Central memory CD4-positive, alpha-beta T cell (primary cell): Measurements from ENCODE around the gene FAM149B1.
A peak's percentile ranks its signal among the peaks of the same experiment; 100 is the strongest.
"Not testable (repeated sequence)": the region's sequence is repeated elsewhere in the genome, so short reads cannot be mapped to it uniquely, and the experiment has no call there.

Source experiments
- DNase-seq: peaks from one replicate; pipeline ENCODE4 v3.0.0; 2022
- total RNA-seq, 3 experiments: gene quantifications; one replicate each; lab custom pipeline; 2026; lab: John Stamatoyannopoulos, UW

The FAM149B1 gene
- total RNA-seq = 8.6 to 23.2 (median 21.8) reads per million in 3 experiments

DNA sequence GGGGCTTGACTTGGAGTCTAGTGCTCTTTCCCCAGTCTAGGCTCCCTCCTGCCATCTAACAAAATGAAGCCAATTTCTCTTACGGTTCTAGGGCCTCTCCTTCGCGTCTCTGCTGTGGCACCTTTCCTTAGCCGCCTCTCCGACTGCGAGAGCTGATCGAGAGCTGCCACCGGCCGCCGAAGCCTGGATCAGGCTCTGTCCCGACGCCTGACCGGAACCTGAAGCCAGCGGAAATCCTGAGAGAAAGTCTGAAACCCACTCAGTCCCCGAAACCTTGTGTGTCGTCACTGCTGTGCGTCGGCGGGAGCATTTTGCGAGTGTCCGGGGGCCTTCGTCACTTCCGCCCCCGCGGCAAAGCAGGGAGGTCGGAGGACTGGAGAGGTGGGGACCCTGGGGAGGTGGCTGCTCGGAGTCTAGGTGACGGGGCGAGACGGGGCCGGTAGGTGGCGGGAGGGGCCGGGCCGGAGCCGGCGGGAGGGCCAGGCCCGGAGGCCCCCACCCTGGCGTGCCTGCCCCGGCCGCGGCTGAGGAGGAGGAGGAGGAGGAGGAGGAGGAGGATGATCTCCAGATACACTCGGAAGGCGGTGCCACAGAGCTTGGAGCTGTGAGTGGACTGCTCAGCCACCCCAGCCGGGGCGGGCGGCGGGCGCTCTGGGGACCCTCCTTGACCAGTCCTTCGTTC, at the start of gene FAM149B1, which contains the start of gene ECD:
FAM149B1 (plus strand) TSS at position 337 of the 682 bp plus-strand sequence; CDS start at position 558, 221 bp downstream.
ECD (minus strand) TSS at position 226 of the 682 bp plus-strand sequence. CDS start 4,071 bp downstream, outside the sequence.
- DNase-seq = peak; percentile 91

DNA sequence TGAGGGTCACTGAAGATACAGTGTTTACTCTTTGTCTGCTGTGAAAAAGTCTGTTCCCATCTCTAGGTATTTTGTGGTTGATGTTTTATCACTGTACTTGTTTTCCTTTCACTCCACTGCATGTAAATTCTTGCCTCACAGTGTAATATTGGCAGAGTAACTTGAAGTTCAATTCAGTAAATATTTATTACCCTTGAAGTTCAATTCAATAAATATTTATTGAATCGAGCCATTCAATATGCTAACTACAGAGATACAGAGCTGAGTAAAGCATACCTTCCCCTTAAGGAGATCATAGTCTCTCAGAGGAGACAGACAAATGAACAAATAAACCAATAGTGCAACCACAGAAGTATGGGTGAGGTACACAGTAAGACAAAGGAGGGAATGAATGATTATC, 48.5 kb upstream of the FAM149B1 start:
- no peak for DNase-seq

GRCh38 chr10:73119952-73120351, 48.0 kb upstream of the FAM149B1 start:
- DNase-seq = no peak

- DNase-seq = no peak
Measured at GRCh38 chr10:73126343-73126742, 41.6 kb upstream of the FAM149B1 start.

DNA sequence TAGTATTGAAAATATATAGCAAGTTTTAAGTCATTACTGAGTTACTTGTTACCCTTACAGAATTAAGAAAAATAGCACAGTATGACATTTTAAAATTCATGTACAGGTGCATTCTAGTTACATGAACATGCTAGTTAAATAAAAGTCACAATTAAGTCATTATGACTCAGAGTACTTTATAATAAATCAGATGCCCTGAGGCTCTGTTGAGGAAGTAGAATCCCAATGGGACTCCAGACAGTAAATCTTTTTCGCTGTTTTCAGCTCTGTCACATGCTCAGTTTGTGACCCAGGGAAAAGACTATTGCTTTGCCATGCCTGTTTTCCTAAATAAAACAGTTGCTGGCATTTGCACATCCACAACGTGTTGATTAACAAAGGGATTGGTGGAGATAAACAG, 36.6 kb upstream of the FAM149B1 start:
- no peak for DNase-seq

DNA sequence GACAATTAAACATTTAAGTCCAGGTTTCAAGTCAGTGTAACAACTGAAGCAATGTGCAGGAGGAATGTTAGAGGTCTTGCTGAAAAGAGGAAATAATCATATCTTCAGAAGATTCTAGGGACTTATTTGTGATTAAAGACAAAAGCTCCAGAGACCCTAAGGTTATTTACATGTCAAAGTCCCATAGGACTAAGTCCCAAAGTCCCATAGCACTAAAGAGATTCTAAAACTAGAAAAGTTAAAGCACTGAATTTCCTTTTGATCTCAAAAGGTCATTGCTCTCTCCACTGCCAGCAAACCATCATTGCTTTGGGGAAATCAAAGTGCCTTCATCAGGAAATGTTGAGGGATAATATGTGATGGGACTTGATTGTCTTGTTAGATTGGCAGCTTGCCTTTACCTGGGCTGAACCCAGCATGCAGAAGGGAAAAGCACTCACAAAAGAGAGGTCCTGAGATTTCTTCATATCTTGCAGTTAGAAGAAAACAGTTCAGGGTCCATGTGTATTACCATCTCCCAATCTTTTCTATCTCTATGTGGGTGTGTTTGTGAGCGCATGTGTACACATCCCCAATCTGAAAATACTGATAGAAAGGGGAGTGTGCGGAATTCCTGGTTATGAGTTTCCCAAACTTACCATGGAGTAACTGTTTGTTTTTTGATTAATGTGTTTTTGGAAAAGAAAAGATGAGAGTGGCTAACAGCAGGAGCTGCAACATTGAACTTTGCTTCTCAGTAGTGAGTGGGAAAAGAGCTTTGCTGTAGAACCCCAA, 35.8 kb upstream of the FAM149B1 start:
- DNase-seq = no peak

DNA sequence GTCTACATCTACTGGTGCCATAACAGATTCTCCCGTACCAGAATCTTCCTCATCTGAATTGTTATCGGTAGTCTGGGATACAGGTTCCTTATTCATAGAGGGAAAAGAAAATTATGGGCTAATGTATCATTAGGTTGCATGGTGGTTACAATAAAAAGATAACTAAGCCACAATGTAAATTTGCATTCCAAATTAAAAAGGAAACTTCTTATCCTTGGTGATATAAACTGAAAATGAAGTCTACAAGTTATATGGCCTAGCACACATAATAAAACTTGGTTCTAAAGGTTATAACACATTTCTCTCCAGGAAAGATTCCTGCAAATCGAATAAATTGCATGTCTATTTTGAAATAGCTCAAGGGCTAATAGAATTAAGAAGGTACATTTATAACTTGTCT, 33.2 kb upstream of the FAM149B1 start:
- no peak for DNase-seq

GRCh38 chr10:73136627-73137026, 31.3 kb upstream of the FAM149B1 start:
- no peak for DNase-seq

DNA sequence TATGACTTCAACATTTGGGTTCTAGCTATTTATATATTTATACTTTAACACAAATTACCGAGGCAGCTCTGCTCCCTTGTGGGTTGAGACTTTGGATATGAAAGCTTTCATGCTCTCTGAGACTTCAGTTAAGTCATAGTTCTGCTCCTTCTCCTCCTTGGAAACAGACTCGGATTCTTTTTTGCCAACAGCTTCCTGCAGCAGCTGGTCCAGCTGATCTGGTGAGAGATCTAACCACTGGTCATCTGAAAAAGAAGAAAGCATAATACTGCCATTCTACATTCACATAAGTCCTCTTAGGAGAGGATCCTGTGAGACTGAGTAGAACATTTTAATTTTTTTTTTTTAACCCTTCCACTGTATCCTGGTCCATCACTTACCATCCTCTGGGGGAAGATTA, 28.7 kb upstream of the FAM149B1 start:
- no peak for DNase-seq

DNA sequence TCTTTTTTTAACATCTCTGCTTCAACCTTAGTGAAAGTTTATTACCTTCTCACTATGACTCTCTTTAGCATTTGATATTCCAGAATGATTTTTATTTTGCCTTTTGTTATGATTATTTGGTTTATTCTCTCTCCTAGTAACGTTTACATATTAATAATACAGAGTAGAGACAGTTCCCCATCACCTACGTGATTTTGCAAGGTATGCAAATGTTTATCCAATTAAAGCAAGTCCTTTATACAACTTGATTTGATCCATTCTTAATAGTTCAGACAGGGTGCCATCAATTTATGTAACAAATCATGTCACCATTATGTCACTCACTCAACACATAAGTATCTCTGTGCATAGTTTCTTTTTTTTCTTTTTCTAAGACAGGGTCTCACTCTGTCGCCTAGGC, 26.3 kb upstream of the FAM149B1 start:
- DNase-seq = no peak

DNA sequence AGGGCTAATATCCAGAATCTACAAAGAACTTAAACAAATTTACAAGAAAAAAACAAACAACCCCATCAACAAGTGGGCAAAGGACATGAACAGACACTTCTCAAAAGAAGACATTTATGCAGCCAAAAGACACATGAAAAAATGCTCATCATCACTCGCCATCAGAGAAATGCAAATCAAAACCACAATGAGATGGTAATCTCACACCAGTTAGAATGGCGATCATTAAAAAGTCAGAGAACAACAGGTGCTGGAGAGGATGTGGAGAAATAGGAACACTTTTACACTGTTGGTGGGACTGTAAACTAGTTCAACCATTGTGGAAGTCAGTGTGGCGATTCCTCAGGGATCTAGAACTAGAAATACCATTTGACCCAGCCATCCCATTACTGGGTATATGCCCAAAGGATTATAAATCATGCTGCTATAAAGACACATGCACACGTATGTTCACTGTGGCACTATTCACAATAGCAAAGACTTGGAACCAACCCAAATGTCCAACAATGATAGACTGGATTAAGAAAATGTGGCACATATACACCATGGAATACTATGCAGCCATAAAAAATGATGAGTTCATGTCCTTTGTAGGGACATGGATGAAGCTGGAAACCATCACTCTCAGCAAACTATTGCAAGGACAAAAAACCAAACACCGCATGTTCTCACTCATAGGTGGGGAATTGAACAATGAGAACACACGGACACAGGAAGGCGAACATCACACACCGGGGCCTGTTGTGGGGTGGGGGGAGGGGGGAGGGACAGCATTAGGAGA, 17.1 kb upstream of the FAM149B1 start:
- DNase-seq = not testable (repeated sequence)

DNA sequence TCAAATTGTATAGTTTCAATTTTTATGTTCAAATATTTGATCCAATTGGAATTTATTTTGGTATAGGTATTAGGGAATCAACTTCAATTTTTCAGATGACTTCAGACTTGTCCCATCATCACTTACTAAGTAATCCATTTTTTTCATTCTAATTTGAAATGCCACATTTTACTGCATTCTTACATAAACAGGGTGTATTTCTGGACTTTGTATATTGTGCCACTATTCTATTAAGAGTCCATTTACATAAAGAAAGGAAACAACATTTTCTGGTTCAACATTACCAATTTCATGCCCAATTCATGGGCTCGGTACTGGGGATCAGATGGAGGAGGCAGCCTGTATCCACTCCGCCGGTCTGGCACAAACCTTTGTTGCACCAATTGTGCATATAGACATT, 15.9 kb upstream of the FAM149B1 start:
- DNase-seq = no peak

GRCh38 chr10:73156054-73156453, 11.9 kb upstream of the FAM149B1 start:
- no peak for DNase-seq

DNA sequence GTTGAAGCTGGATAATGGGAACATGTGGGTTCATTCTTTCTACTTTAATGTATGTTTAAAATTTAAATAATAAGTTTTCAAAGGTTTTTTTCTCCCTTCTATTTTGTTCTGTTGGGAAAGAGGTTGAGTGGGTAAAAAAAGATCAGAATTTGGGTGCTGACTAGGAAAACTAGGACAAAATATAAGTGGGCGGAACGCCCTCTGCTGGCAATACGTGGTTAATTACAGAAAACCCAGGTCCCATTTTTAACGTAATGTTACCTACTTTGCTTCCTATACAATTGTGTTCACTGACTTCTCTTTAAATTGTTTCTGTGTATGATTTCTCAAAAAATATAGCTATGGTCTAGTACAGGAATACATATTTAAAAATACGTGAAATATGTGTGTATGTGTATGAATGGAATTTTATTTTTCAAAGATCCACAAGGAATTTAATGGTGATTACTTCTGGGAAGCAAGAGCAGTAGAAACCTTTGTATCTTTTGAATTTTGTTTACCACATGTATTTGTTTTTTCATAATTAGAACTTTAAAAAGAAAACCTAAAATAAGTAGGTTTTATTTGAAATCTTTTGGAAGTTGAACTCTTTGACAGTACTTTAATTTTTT, 8.8 kb upstream of the FAM149B1 start:
- peak; percentile 52 for DNase-seq

DNA sequence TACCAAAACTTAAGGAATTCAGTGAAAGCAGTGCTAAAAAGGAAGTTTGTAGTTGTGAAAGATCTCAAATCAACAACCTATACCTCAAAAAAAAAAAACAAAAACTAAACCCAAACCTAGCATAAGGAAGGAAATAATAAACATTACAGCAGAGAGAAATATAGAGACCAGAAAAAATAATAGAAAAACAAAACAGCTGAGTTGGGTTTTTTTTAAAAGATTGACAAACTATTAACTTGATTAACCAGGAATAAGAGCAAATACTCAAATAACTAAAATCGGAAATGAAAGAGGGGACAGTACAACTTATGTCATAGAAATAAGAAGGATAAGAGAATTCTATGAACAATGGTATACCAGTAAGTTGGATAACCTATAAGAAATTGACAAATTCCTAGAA, 6.8 kb upstream of the FAM149B1 start:
- no peak for DNase-seq

- no peak for DNase-seq
Measured at GRCh38 chr10:73161662-73162061, 6.3 kb upstream of the FAM149B1 start.

- no peak for DNase-seq
Measured at GRCh38 chr10:73163096-73163495, 4.8 kb upstream of the FAM149B1 start.

GRCh38 chr10:73166972-73167371, 947 bp upstream of the FAM149B1 start:
- no peak for DNase-seq

DNA sequence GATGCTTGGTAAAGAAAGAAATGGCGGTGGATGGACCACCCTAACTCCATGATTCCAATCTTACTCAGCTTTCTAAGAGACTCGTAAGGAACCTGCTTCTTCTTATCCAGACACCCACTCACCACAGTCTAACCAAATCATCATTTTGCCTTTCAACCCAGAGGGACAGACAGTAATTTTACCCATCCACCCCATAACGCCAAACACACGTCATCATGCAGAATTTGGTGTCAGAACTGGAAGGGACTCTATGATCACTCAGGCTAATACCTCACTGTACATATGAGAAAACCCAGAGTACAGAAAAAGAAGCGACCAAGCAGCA, 499 bp upstream of the FAM149B1 start:
- DNase-seq = no peak

DNA sequence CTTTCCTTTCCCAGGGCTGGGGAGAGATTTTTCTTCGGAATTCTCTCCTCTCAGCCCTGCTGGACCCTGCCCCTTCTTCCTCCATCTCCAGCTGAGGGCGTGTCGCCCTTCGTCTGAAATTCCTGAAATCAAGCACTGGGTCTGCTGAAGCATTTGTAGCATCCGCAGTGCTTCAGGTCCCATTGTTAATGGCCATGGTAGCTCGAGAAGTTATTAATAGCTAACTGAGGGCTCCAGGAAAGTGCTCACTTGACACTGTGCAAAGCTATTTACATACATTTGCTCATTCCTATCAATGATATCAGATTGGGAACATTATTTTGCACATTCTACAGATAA, 515 bp downstream of the FAM149B1 start:
- no peak for DNase-seq

GRCh38 chr10:73169320-73169719, 1.4 kb downstream of the FAM149B1 start:
- no peak for DNase-seq

DNA sequence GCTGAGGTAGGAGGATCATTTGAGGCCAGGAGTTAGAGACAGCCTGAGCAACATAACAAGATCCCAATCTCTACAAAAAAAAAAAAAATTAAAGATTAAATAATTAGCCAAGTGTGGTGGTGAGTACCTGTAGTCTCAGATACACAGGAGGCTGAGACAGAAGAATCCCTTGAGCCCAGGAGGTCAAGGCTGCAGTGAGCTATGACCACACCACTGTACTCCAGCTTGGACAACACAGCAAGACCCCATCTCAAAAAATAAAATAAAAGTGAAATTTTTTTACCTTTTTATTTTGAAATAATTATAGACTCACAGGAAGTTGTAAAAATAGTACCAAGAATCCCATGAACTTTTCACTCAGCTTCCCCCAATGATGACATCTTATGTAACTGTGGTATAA, 4.9 kb downstream of the FAM149B1 start:
- no peak for DNase-seq
